A549 (cell line): ENCODE data around the gene PRKX. TPM values are rescaled to one million over a fixed set of nuclear protein-coding genes. Genes with fewer than 3 reads are reported as not detected.

Experiments used
- ATAC-seq, 2 experiments: fragments of 200-7000 bp in 1 of 2; fragments of >200 bp in 1 of 2; cut with Nextera tagmentation in 1 of 2; cut with Tn5 transposase in 1 of 2; 3 replicates each; pipeline versions ENCODE4 v1.8.0 to v1.9.1; 2018 to 2020; ENCODE audit warnings: mild to moderate bottlenecking in 1 of 2, moderate library complexity in 1 of 2
- CTCF ChIA-PET: fragments of 300-600 bp; sonication (Branson Sonifier 250); formaldehyde crosslinking; extraction: SDS; loops from one replicate; lab custom pipeline; 2021; ENCODE audit warnings: antibody characterized with exemption, inconsistent platforms; lab: Yijun Ruan, JAX
- POLR2A ChIA-PET: fragments of 350-600 bp; formaldehyde crosslinking; extraction: SDS; loops from one replicate; lab custom pipeline; 2021; ENCODE audit warnings: antibody characterized with exemption, inconsistent platforms; lab: Yijun Ruan, JAX
- DNase-seq, 2 experiments: peaks; one replicate each; pipeline versions ENCODE4 v3.0.0 to v3.0.0-alpha.2; 2011 to 2016; ENCODE audit warnings: low read depth in 1 of 2, low spot score in 1 of 2
- FAIRE-seq: peaks from 2 replicates; lab custom pipeline; 2011; peaks lifted over from hg19 to GRCh38; lab: Jason Lieb, UNC
- H3K27ac ChIP-seq, 2 experiments: fragments of >200 bp; sonication (Bioruptor Twin); formaldehyde crosslinking; 3 replicates each; pipeline ENCODE4 v1.5.1; 2016 to 2017
- H3K4me1 ChIP-seq: fragments of >200 bp; sonication (Bioruptor Twin); formaldehyde crosslinking; 3 replicates; pipeline ENCODE4 v1.6.1; 2016
- H3K4me2 ChIP-seq: fragments of >200 bp; sonication (Bioruptor Twin); formaldehyde crosslinking; 3 replicates; pipeline ENCODE4 v1.6.1; 2016
- H3K4me3 ChIP-seq: fragments of >200 bp; sonication (Bioruptor Twin); formaldehyde crosslinking; 3 replicates; pipeline ENCODE4 v1.5.1; 2016
- H3K9me3 ChIP-seq: fragments of >200 bp; sonication (Bioruptor Twin); formaldehyde crosslinking; 3 replicates; pipeline ENCODE4 v1.6.1; 2016
- ATOH8 ChIP-seq: fragments of 250-450 bp; sonication (Bioruptor Pico); IDR thresholded peaks from 2 replicates; pipeline ENCODE4 v1.5.0; 2020; ENCODE audit warnings: low read depth, mild to moderate bottlenecking, moderate library complexity
- CTCF ChIP-seq: fragments of >200 bp; sonication (Bioruptor Twin); formaldehyde crosslinking; IDR thresholded peaks from 3 replicates; pipeline ENCODE4 v1.5.1; 2016
- ESRRA ChIP-seq: fragments of 150-350 bp; IDR thresholded peaks from 2 replicates; pipeline ENCODE4 v1.6.1; 2014; ENCODE audit warnings: mild to moderate bottlenecking, low read length, borderline replicate concordance
- GATA3 ChIP-seq: IDR thresholded peaks from 2 replicates; pipeline ENCODE4 v1.6.1; 2012; ENCODE audit warnings: borderline replicate concordance
- HDAC2 ChIP-seq: fragments of 200-600 bp; sonication (generic); IDR thresholded peaks from 2 replicates; pipeline ENCODE4 v1.6.1; 2016
- HOXA7 ChIP-seq: fragments of 250-450 bp; sonication (Bioruptor Pico); IDR thresholded peaks from 2 replicates; pipeline ENCODE4 v1.5.0; 2020; ENCODE audit warnings: mild to moderate bottlenecking, moderate library complexity
- HOXB13 ChIP-seq: fragments of 250-450 bp; sonication (Bioruptor Pico); IDR thresholded peaks from 2 replicates; pipeline ENCODE4 v1.5.0; 2020; ENCODE audit warnings: low read depth, mild to moderate bottlenecking, moderate library complexity
- JUNB ChIP-seq: fragments of >200 bp; sonication (Bioruptor Twin); formaldehyde crosslinking; IDR thresholded peaks from 2 replicates; pipeline ENCODE4 v1.6.1; 2016
- KDM1A ChIP-seq: fragments of 200-600 bp; sonication (generic); IDR thresholded peaks from 2 replicates; pipeline ENCODE4 v1.6.1; 2016; ENCODE audit warnings: low read depth, mild to moderate bottlenecking
- MAFK ChIP-seq: fragments of 450-650 bp; IDR thresholded peaks from 2 replicates; pipeline ENCODE4 v1.6.1; 2014; ENCODE audit not compliant: partially characterized antibody
- MYC ChIP-seq: IDR thresholded peaks from 2 replicates; pipeline ENCODE4 v1.6.1; 2012; ENCODE audit warnings: mild to moderate bottlenecking, inconsistent platforms, low read length, improper control_type of control experiment, borderline replicate concordance
- NFE2L2 ChIP-seq: fragments of 150-350 bp; conservative IDR thresholded peaks from 2 replicates; pipeline ENCODE4 v1.6.1; 2014; ENCODE audit warnings: low read length
- PBX3 ChIP-seq: IDR thresholded peaks from 2 replicates; pipeline ENCODE4 v1.6.1; 2012
- PHF8 ChIP-seq: fragments of 200-600 bp; sonication (generic); IDR thresholded peaks from 2 replicates; pipeline ENCODE4 v1.6.1; 2016; ENCODE audit warnings: low read depth, mild to moderate bottlenecking, antibody characterized with exemption, moderate library complexity, borderline replicate concordance
- RARB ChIP-seq: fragments of 250-450 bp; sonication (Bioruptor Pico); IDR thresholded peaks from 2 replicates; pipeline ENCODE4 v1.8.0; 2021; ENCODE audit warnings: mild to moderate bottlenecking, moderate library complexity
- RCOR1 ChIP-seq: fragments of 150-350 bp; IDR thresholded peaks from 2 replicates; pipeline ENCODE4 v1.6.1; 2014; ENCODE audit warnings: antibody characterized with exemption, low read length, low read depth
- RFX5 ChIP-seq: fragments of 450-650 bp; IDR thresholded peaks from 2 replicates; pipeline ENCODE4 v1.7.1; 2014; ENCODE audit warnings: antibody characterized with exemption, mild to moderate bottlenecking, moderate library complexity
- RNF2 ChIP-seq: fragments of 200-600 bp; sonication (generic); IDR thresholded peaks from 2 replicates; pipeline ENCODE4 v1.6.1; 2016; ENCODE audit warnings: low read depth, mild to moderate bottlenecking, antibody characterized with exemption, moderate library complexity, borderline replicate concordance
- SREBF2 ChIP-seq: fragments of 450-650 bp; IDR thresholded peaks from 2 replicates; pipeline ENCODE4 v1.6.1; 2014; ENCODE audit warnings: mild to moderate bottlenecking, moderate library complexity
- TP53 ChIP-seq: fragments of 250-450 bp; sonication (Bioruptor Pico); IDR thresholded peaks from 2 replicates; pipeline ENCODE4 v1.5.0; 2021; ENCODE audit warnings: mild to moderate bottlenecking, moderate library complexity
- ZC3H11A ChIP-seq: fragments of 450-650 bp; IDR thresholded peaks from 2 replicates; pipeline ENCODE4 v1.6.1; 2014; ENCODE audit warnings: antibody characterized with exemption, mild to moderate bottlenecking
- ZFP36 ChIP-seq: fragments of 450-650 bp; IDR thresholded peaks from 2 replicates; pipeline ENCODE4 v1.6.1; 2014; ENCODE audit warnings: borderline replicate concordance; ENCODE audit not compliant: partially characterized antibody
- WGBS: methylation state at CpG from one replicate; pipeline ENCODE4 v1.1.6; 2017; ENCODE audit errors: missing lambda C conversion rate; 5-methylcytosine and 5-hydroxymethylcytosine counted together
- polyA plus RNA-seq, 4 experiments: library from polyadenylated mRNA; depleted of rRNA in 3 of 4; stranded (reverse); fragments of >200 nt; fragmentation: RNase III in 1 of 4; extraction: RNeasy Plus Mini Kit Qiagen cat#74134 plus additional on column Dnase treatment in 1 of 4; gene quantifications; 2 replicates in 3 of 4; 3 replicates in 1 of 4; pipeline ENCODE4 v1.2.3, GENCODE V29; 2011 to 2017

The PRKX gene
- polyA plus RNA-seq, 2 of the 4 experiments (the other 2 are of a cell fraction): 18.2 to 36.0 TPM

DNA sequence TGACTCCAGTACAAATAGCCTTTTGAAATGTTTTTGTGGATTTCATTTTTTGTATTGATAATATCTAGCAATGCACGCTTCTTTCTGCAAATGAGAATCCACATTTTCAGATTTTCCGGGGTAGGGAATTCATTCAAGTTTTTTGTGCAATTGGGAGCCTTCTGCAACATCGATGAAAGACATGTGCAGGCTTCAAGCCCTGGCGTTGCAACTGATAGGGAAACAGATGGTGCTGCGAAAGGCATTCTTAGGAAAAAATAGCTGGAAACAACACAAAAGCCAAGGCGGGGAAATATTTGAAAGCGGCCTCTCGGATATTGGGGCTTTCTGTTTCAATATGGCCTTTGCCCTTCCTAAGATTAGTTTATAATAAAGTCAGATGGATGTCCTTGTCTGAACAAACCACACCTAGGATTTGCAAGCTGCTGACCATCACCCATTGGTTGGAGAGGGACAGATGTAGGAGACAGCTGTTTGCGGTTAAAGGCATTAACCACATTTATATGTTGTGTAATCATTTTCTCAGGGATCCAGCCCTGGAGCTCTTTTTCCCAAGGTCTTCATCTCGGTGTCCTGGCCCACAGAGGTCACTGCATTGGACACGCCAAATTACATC is 136.5 kb downstream of the PRKX start:
- POLR2A ChIA-PET: no interaction called here
- TF ChIP-seq JUNB (no peak), ESRRA (no peak), MAFK (no peak), SREBF2 (no peak), HOXA7 (CRISPR knock-in tag) (no peak), RNF2 (no peak), PHF8 (no peak), HOXB13 (no peak), RARB (no peak), TP53 (no peak), KDM1A (no peak), PBX3 (no peak), GATA3 (no peak), HDAC2 (no peak), ATOH8 (CRISPR knock-in tag) (no peak)
- Histone ChIP-seq H3K4me1 (no peaks in the 10 kb centered on the region), H3K9me3 (no peaks in the 10 kb centered on the region), H3K4me3 (no peak overlapping the region), H3K4me2 (no peak overlapping the region), H3K27ac (no peak overlapping the region)
- FAIRE-seq: no peak
- ATAC-seq: no peak
- no peak for DNase-seq
- WGBS: 49% methylated on average over 11 of the region's 11 CpGs
- CTCF ChIA-PET: interaction anchor here (1.1 kb wide), 1 partner anchor 506 kb away, joined by 3 read pairs; no protein-coding TSS in a partner anchor

DNA sequence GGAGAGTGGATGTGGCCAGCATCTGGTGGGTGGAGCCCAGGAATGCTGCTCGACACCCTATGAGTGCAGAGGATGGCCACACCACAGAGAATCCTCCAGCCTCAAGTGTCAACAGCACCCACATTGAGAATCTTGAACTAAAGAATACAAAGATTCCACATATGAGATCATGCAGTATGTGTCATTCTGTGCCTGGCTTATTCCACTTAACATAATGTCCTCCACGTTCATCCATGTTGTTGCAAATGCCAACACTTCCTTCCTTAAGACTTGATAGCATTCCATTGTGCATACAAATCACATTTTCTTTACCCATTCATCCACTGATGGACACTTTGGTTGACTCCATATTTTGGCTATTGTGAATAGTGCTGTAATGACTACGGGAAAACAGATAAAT is 145.8 kb downstream of the PRKX start:
- POLR2A ChIA-PET: no interaction called here
- 6% methylated on average over 2 of the region's 3 CpGs for WGBS
- no peak overlapping the region for H3K4me2 ChIP-seq

More for the DNA sequence above, 145.8 kb downstream of the PRKX start:
- FAIRE-seq (peak; percentile 59), DNase-seq (no peak), ATAC-seq (no peak)
- no peak for TF ChIP-seq CTCF
- TF ChIP-seq ZFP36: no peak
- TF ChIP-seq MAFK: no peak
- TF ChIP-seq HOXA7 (CRISPR knock-in tag): no peak
- TF ChIP-seq RFX5: no peak
- no peak for TF ChIP-seq RCOR1
- TF ChIP-seq ZC3H11A: no peak
- no peak for TF ChIP-seq NFE2L2
- TF ChIP-seq GATA3: no peak
- TF ChIP-seq RNF2: no peak
- TF ChIP-seq MYC: no peak
- H3K4me3 ChIP-seq: no peak overlapping the region
- CTCF ChIA-PET: no interaction called here
- no peaks in the 10 kb centered on the region for H3K4me1 ChIP-seq
- no peak overlapping the region for H3K27ac ChIP-seq
- no peaks in the 10 kb centered on the region for H3K9me3 ChIP-seq
